GM10266 (cell line): ENCODE measurements around the gene ANKRD12.

Experiments
- DNase-seq: peaks from one replicate; pipeline ENCODE4 v3.0.0; 2012; ENCODE audit errors: extremely low spot score
- TF ChIP-seq, protein P1 (sequence below): IDR thresholded peaks from 2 replicates; pipeline ENCODE4 v1.5.1; 2012; ENCODE audit warnings: mild to moderate bottlenecking, low read depth; ENCODE audit not compliant: control insufficient read depth, insufficient read depth; ENCODE audit errors: missing control alignments

The ANKRD12 gene

DNA sequence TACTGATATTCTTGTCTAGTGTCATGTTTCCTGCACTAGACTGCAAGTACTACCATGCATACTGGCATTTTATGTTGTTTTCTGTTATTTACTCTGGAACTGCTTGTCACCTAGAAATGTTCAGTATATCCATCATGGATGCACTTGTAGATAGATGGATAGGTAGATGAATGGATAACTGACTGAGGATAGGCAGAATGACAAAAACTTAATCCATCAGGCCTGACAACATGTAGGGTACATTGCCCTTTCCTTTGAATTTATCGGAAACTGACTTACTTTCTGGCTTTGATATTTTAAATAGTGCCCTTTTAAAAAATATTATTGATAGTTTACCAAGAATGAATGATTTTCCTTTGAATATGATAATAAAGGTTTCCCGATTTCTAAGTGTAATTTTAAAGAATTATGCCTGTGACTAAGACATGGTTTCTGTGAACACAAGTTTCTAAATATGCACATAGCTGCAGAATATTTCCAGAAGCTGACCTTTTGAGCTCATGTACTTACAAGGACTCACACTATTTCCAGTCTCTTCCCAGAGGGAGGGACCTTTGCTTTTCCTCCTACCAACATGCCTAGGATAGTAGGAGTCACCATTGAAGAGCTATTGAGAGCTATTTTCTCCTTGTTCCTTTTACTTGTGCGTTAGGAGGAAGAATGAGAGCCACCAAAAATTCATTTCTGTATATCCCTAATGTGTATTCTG lies 81.3 kb downstream of the ANKRD12 start:
- TF ChIP-seq, protein P1, sequence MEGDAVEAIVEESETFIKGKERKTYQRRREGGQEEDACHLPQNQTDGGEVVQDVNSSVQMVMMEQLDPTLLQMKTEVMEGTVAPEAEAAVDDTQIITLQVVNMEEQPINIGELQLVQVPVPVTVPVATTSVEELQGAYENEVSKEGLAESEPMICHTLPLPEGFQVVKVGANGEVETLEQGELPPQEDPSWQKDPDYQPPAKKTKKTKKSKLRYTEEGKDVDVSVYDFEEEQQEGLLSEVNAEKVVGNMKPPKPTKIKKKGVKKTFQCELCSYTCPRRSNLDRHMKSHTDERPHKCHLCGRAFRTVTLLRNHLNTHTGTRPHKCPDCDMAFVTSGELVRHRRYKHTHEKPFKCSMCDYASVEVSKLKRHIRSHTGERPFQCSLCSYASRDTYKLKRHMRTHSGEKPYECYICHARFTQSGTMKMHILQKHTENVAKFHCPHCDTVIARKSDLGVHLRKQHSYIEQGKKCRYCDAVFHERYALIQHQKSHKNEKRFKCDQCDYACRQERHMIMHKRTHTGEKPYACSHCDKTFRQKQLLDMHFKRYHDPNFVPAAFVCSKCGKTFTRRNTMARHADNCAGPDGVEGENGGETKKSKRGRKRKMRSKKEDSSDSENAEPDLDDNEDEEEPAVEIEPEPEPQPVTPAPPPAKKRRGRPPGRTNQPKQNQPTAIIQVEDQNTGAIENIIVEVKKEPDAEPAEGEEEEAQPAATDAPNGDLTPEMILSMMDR, result no peak
- DNase-seq, result no peak

DNA sequence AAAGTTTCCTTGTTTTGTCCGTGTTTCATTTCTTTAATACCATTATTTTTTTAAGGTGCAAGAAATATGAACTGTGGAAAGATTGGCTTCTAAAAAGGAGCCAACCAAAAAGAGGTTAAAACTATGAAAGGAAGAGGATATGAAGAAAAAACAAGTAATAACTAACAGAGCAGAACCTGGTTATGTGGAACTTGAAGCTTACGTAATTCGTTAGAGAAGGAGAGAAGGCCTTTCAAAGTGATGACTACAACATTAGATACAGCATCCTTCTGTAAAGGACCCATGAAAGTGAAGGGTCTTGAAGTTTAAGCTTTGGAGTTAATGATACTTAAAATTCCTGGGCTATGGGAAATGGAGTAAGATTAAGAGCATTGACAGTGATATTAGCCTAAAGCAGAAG lies 84.5 kb downstream of the ANKRD12 start:
- no peak for DNase-seq
- TF ChIP-seq, protein P1, result no peak

- DNase-seq, result no peak
These were observed 85.1 kb downstream of the ANKRD12 start for GRCh38 chr18:9221661-9222060.

GRCh38 chr18:9223356-9223755 lies 86.8 kb downstream of the ANKRD12 start:
- TF ChIP-seq, protein P1, result no peak
- DNase-seq, result no peak

More at GRCh38 chr18:9221661-9222060, 85.1 kb downstream of the ANKRD12 start:
- TF ChIP-seq, protein P1, result no peak

- TF ChIP-seq, protein P1, result no peak
- no peak for DNase-seq
These were observed 89.9 kb downstream of the ANKRD12 start for GRCh38 chr18:9226463-9226862.

- TF ChIP-seq, protein P1, result no peak
These were observed 95.4 kb downstream of the ANKRD12 start for GRCh38 chr18:9231852-9232486.

GRCh38 chr18:9232977-9233376 lies 96.4 kb downstream of the ANKRD12 start:
- TF ChIP-seq, protein P1, result no peak
- DNase-seq, result no peak

More at GRCh38 chr18:9231852-9232486, 95.4 kb downstream of the ANKRD12 start:
- no peak for DNase-seq
